Measurements from ENCODE around the gene DOCK11.

The DOCK11 gene

GRCh38 chrX:118677318-118677717, 181.7 kb downstream of the DOCK11 start:
- no peak overlapping the region for H3K9ac ChIP-seq (ENCODE audit: low read length)
- no peaks in the 10 kb centered on the region for H3K27me3 ChIP-seq (ENCODE audit: insufficient read depth, low read length)
- H2AFZ ChIP-seq (ENCODE audit: low read length), result no peak overlapping the region
- H3K9me3 ChIP-seq (ENCODE audit: low read length), result no peaks in the 10 kb centered on the region
- H3K9me2 ChIP-seq (ENCODE audit: low read depth, low read length), result no peaks in the 10 kb centered on the region
- no peaks in the 10 kb centered on the region for H3K4me1 ChIP-seq (ENCODE audit: insufficient read depth, low read length, severe bottlenecking)
- H3K79me2 ChIP-seq (ENCODE audit: insufficient read depth, low read length), result no peaks in the 10 kb centered on the region
- TF ChIP-seq EZH2 (IDR thresholded peaks at IDR 0.05; ENCODE audit: borderline replicate concordance, low read length), result no peak
- TF ChIP-seq, protein P1, sequence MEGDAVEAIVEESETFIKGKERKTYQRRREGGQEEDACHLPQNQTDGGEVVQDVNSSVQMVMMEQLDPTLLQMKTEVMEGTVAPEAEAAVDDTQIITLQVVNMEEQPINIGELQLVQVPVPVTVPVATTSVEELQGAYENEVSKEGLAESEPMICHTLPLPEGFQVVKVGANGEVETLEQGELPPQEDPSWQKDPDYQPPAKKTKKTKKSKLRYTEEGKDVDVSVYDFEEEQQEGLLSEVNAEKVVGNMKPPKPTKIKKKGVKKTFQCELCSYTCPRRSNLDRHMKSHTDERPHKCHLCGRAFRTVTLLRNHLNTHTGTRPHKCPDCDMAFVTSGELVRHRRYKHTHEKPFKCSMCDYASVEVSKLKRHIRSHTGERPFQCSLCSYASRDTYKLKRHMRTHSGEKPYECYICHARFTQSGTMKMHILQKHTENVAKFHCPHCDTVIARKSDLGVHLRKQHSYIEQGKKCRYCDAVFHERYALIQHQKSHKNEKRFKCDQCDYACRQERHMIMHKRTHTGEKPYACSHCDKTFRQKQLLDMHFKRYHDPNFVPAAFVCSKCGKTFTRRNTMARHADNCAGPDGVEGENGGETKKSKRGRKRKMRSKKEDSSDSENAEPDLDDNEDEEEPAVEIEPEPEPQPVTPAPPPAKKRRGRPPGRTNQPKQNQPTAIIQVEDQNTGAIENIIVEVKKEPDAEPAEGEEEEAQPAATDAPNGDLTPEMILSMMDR (IDR thresholded peaks at IDR 0.05; ENCODE audit: low read length), result no peak
- no peak overlapping the region for H3K4me2 ChIP-seq (ENCODE audit: low read length)
- no peaks in the 10 kb centered on the region for H3F3A ChIP-seq (ENCODE audit: insufficient read depth, low read length)
- H3K36me3 ChIP-seq (ENCODE audit: insufficient read depth, low read length), result peaks cover 3% of the 10 kb centered on the region
- H4K20me1 ChIP-seq (ENCODE audit: insufficient read depth, low read length), result no peaks in the 10 kb centered on the region
- H3K4me3 ChIP-seq (ENCODE audit: low read depth, low read length, poor library complexity, severe bottlenecking), result no peak overlapping the region
- no peak overlapping the region for H3K27ac ChIP-seq (ENCODE audit: low read depth, low read length, poor library complexity, severe bottlenecking)

DNA sequence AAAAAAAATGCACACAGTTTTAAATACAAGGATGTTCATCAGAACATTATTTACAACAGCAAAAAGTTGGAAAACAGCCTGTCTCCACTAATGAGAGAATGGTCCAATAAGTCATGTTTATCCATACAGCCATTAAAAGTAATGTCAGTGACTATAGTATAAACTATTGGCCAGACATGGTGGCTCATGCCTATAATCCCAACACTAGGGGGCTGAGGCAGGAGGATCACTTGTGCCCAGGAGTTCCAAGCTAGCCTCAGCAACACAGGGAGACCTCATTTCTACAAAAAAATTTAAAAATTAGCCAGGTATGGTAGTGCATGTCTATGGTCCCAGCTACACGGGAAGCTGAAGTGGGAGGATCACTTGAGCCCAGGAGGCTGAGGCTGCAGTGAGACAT, 183.7 kb downstream of the DOCK11 start:
- no peaks in the 10 kb centered on the region for H3K27me3 ChIP-seq (ENCODE audit: insufficient read depth, low read length)
- no peak for TF ChIP-seq EZH2 (IDR thresholded peaks at IDR 0.05; ENCODE audit: borderline replicate concordance, low read length)
- TF ChIP-seq, protein P1 (IDR thresholded peaks at IDR 0.05; ENCODE audit: low read length), result no peak
- H3K9me3 ChIP-seq (ENCODE audit: low read length), result no peaks in the 10 kb centered on the region
- no peak overlapping the region for H3K27ac ChIP-seq (ENCODE audit: low read depth, low read length, poor library complexity, severe bottlenecking)
- H3K79me2 ChIP-seq (ENCODE audit: insufficient read depth, low read length), result no peaks in the 10 kb centered on the region
- H3K4me3 ChIP-seq (ENCODE audit: low read depth, low read length, poor library complexity, severe bottlenecking), result no peak overlapping the region
- no peak overlapping the region for H3K4me2 ChIP-seq (ENCODE audit: low read length)
- no peaks in the 10 kb centered on the region for H4K20me1 ChIP-seq (ENCODE audit: insufficient read depth, low read length)
- H3K4me1 ChIP-seq (ENCODE audit: insufficient read depth, low read length, severe bottlenecking), result no peaks in the 10 kb centered on the region
- H3K36me3 ChIP-seq (ENCODE audit: insufficient read depth, low read length), result peaks cover 6% of the 10 kb centered on the region
- no peak overlapping the region for H3K9ac ChIP-seq (ENCODE audit: low read length)
- H3K9me2 ChIP-seq (ENCODE audit: low read depth, low read length), result no peaks in the 10 kb centered on the region
- H2AFZ ChIP-seq (ENCODE audit: low read length), result no peak overlapping the region
- H3F3A ChIP-seq (ENCODE audit: insufficient read depth, low read length), result no peaks in the 10 kb centered on the region

DNA sequence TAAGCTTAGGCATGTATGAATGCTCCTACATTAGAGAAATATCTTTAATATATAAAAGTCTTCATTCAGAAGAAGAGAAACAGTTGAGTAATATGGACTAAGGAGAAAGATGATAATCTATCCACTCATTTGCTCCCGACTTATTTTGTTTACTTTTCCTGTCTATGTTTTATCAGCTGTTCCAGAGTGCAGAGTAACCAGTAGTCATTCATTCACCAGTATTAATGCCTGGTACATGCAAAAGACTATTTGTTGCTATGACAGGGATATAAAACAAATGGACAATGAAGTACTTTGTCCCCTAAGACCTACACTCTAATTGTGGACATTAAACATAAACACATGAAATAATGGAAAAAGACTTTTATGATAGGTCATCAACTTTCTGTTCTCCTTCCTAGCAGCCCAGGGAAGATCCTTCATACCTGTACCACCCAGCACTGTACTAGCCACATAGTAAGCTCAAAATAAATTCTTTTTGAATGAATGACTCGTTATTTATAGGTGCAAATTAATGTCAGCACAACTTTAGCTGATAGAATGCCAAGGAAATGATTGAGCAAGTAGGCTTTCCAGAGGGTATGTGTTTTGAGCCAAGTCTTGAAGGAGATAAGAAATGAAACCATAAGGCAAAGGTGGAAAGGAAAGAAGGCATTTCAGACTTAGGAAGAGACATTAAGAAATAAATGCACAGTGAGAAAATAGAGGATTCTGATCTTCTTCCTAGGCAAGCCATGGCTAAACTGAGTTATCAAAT, 186.8 kb downstream of the DOCK11 start:
- no peaks in the 10 kb centered on the region for H3K4me1 ChIP-seq (ENCODE audit: insufficient read depth, low read length, severe bottlenecking)
- H3F3A ChIP-seq (ENCODE audit: insufficient read depth, low read length), result no peaks in the 10 kb centered on the region
- no peaks in the 10 kb centered on the region for H3K9me2 ChIP-seq (ENCODE audit: low read depth, low read length)
- no peaks in the 10 kb centered on the region for H3K9me3 ChIP-seq (ENCODE audit: low read length)
- no peak overlapping the region for H2AFZ ChIP-seq (ENCODE audit: low read length)
- H3K79me2 ChIP-seq (ENCODE audit: insufficient read depth, low read length), result no peaks in the 10 kb centered on the region
- peaks cover 3% of the 10 kb centered on the region; the same call in 1 of the 2 replicates for H3K36me3 ChIP-seq (ENCODE audit: insufficient read depth, low read length)
- no peak overlapping the region for H3K27ac ChIP-seq (ENCODE audit: low read depth, low read length, poor library complexity, severe bottlenecking)
- H3K9ac ChIP-seq (ENCODE audit: low read length), result no peak overlapping the region
- no peak overlapping the region for H3K4me3 ChIP-seq (ENCODE audit: low read depth, low read length, poor library complexity, severe bottlenecking)
- no peaks in the 10 kb centered on the region for H3K27me3 ChIP-seq (ENCODE audit: insufficient read depth, low read length)
- H3K4me2 ChIP-seq (ENCODE audit: low read length), result no peak overlapping the region
- H4K20me1 ChIP-seq (ENCODE audit: insufficient read depth, low read length), result no peaks in the 10 kb centered on the region
- TF ChIP-seq EZH2 (IDR thresholded peaks at IDR 0.05; ENCODE audit: borderline replicate concordance, low read length), result no peak
- TF ChIP-seq, protein P1 (IDR thresholded peaks at IDR 0.05; ENCODE audit: low read length), result no peak
